NCI-H1048 (cell line): Measurements from ENCODE around the gene GFRA1.

Source experiments
- DNase-seq: peaks from one replicate; lab custom pipeline; 2025; lab: John Stamatoyannopoulos, UW

Gene GFRA1, protein sequence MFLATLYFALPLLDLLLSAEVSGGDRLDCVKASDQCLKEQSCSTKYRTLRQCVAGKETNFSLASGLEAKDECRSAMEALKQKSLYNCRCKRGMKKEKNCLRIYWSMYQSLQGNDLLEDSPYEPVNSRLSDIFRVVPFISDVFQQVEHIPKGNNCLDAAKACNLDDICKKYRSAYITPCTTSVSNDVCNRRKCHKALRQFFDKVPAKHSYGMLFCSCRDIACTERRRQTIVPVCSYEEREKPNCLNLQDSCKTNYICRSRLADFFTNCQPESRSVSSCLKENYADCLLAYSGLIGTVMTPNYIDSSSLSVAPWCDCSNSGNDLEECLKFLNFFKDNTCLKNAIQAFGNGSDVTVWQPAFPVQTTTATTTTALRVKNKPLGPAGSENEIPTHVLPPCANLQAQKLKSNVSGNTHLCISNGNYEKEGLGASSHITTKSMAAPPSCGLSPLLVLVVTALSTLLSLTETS

DNA sequence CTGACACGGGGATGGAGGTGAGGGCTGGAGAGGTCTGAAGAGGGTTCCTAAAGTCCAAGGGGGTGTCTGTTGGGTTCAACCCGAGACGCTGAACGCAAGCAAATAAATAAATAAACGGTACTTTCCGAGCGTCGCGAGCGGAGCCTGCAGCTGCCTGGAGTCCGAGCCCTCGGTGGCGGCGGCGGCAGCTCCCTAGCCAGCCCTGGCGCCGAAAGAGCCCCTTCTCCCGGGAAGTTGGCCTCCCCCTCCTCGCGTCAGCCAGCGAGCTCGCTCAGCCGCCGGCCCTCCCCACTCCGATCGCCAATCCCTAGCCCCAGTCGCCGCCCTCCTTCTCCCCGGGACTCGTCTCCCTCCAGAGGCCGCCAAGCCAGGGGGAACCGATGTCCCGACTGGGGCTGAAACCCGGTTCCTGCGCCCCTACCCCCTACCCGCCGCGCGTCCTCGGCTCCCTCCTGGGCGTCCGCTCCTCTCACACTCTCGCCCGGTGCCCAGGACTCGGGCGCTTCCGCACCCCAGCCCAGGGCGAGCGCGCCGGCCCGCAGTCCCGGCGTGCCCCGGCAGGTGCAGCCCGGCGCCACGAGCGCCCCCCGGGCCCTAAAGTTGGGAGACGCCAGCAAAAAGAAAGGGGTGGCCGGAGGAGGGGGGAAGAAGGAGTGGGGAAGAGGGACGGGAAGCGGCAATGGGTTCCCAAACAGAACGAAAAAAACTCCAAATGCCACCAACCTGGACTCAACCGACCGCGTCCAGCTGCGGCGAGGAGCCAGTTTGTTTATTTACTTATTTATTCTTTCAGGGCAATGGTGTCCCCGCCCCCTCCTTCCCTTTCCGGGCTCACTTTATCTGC is at the start of gene GFRA1:
Gene GFRA1 (minus strand): TSS at position 767 of the 844 bp plus-strand sequence. CDS start 1,177 bp downstream, outside the sequence.
- DNase-seq = no peak

DNA sequence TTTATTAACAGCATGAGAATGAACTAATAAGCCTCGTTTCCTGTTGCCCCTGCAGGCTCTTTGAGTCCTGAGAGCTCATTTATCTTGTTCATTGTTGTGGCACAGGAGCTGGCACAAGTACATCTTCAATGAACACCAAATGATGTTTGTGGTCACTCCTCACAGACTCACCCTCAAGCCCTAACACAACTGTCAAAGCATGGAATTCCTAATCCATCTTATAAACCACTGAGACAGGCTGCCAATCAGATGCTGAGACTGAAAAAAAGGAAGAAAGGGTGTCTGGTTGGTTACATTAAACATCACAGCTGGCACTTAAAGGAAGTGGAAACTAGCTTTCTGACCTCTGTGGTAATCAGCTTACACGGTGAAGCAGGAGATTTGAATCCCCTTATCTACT is 43.5 kb upstream of the GFRA1 start:
- no peak for DNase-seq

DNA sequence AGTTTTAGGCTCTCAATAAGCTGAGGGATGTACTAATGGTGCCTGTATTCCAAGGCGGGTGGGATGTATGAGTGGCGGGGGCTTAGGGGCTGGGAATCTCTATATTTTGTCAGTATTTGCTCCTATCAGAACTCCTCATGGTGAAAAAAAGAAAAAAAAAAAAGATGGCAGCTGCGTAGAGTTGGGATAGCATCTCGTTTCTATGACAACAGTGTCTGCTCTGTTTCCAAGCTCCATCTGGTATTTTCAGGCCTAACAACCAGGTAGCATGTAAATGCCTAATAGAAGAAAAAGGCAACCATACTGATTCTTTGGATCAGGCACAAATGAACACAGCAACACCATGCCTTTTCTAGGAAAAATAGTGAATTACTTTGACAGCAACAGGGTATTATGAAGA is 39.5 kb upstream of the GFRA1 start:
- DNase-seq = no peak

DNA sequence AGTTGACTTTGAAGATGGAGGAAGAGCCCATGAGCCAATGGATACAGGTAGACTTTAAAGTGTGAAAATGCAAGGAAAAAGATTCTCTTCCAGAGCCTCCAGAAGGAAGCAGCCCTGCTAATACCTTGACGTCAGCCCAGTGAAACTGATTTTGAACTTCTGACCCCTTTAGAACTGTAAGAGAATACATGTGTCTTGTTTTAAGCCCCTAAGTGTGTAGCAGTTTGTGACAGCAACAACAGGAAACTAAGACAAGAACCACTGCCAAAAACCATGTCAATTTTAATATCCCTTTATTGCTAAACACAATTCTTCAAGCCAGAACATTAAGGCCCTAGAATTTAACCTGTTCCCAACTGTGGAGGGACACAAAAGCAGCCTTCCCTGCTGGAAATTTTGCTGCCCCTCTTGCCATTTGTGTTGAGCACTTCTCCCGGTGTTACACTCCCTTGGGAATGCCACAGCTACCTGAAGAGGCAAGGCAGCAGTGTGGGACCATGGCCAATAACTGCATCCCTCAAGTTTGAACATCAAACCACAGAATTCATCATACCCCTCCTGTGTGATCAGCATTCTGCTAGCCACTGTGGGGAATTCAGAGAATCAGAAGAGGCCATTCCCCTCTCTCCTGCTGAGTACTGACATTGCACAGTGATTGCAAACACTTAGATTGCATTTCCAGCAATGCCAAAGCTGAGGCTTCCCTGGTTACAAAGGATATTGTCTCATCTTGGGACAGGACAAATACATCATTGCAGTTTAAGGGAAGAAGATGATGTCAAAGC is 38.9 kb upstream of the GFRA1 start:
- no peak for DNase-seq

DNA sequence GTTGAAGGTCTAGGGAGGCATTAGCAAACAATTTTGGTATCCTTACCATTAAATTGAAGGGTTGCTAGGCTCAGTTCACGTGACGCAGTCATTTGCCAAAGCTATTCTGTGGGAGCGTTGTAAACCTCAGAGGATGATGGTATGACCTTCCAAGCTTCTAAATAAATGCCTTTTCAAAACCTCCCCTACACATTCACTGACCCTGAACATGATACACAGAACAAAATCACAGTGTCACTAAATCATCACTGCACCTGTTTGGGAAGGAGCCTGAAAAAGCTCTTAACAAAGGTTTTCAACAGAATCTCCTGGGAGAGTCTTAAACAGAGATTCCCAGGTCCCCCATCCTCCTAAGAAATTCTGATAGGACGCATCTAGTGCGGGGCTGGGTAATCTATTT is 38.0 kb upstream of the GFRA1 start:
- no peak for DNase-seq

DNA sequence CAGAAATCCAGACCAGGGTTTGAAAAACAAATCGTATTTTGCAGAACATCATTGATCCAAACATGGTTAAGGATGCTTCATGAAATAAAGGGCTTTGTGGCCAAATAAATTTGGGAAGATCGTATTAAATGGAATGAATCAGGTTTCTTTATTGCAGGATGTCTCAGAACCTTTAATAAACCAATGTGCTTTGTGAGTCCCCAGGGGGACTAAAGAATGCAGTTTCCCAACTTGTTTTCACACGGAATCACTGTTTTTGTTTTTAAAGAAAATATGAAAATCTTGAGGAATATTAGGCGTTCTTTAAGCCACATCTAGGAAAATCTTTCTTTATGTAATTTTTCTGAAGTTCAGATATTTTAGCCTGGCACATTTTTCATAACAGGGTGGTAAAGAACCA is 34.4 kb upstream of the GFRA1 start:
- no peak for DNase-seq

DNA sequence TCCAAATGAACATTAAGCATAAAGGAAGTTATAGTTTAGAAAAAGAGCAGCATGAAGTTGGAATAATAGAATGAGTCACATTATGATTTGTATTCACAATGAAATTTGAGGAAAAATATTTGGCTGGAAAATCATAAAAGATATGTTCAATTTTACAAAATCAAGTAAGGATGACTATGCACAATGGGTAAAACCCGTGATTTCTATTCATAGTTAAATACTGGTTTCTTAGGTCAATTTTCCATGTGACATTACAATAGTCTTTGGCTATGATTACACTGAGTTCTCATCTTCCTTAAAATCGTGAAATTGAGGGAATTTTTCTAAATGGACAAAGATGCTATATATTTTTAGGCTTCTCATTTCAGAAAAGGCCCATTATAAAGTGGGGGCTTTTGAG is 33.8 kb upstream of the GFRA1 start:
- DNase-seq = no peak

DNA sequence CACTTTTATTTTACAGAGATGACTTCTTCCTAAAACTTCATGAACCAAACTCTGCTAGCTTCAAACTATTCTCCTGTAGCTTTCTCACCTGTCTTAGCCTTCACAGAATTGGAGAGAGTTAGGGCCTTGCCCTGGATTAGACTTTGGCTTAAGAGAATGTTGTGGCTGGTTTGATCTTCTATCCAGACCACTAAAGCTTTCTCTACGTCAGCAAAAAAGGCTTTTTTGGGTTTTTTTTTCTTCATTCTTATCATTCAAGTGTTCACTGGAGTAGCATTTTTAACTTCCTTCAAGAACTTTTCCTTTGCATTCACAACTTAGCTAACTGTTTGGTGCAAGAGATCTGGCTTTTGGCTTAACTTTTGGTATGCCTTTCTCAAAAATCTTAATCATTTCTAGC is 31.9 kb upstream of the GFRA1 start:
- no peak for DNase-seq

DNA sequence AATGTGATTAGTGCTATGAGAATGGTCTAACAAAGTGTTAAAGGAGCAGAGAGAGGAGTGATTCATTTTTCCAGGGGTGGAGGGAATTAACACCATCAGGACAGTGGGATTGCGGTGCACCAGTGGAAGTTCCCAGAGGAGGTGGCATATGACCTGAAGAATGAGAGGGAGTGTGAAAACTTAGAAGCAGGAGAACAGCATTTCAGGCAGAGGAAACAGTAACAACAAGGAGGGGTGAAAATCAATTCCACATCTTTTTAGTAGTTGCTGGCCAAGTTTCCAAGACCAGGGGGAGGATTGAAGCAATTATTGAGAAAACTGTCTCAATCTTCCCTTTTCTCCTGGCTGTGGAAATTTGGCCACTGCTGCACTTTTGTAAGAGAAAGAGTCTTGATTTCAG is 27.5 kb upstream of the GFRA1 start:
- DNase-seq = no peak

DNA sequence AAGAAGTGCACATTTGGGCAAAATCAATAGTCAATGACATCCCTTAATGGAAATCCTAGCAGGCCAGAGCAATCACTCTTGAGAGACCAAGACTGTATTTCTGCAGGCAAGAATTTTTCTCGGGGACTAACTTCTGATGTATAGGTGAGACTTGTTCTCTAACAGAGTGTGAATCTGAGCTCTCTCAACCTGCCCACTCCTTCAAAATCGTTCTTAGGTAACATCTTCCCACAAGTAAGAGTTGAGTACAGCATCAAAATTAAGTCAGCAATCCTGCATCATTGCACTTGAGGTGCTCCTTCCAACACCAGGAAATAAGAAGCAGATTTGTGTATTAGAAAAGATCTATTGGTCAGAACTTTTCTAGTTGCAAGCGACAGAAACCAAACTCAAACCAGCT is 25.6 kb upstream of the GFRA1 start:
- DNase-seq = no peak

DNA sequence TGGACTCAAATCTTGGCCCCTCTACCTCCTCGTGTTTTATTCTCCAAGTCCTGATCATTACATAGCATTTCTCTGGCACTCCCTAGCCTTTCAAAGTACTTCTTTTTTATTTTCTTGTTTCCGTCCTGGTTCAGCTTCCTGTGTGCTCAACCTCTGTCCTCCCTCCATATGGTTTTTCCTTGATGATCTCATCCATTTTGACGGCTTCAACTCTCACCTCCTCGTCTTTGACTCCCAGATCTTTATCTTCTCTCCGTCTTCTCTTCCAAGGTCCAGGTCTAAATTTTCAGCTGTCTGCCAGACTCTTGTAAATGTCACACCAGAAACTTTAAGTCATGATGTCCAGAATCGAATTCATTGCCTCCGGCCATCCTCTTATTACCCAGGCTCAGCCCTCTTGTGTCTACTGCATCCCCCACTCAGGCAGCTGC is 23.3 kb upstream of the GFRA1 start:
- no peak for DNase-seq

DNA sequence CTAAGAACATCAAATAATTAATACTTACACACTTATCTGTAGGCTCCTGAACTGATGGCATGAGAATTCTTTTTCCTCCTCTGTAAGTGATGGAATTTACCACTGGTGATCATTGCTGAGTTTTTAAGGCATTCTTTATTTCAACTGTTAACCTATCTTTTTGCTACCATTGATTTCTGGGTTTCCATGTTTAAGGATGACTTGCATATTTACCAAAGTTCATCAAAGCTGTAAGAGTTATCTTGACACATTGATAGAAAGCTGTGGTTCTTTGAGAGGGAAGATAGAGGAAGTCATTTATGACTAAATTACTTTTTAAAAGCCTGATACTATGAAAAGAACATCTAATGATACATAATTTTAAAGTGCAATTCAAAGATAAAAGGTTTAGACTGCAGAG is 19.5 kb upstream of the GFRA1 start:
- DNase-seq = no peak

DNA sequence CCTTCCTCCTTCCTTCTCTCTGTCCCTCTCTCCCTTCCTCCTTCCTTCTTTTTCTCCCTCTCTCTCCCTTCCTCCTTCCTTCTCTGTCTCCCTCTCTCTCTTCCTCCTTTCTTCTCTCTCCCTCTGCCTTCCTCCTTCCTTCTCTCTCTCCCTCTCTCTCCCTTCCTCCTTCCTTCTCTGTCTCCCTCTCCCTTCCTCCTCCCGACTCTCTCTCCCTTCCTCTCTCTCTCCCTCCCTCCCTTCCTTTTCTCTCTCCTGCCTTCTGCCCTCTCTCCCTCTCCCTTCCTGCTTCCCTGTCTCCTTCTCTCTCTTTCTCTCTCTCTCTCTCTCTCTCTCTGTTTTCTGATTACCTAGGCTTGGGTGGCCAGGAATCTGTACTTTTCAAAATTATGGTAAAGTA is 16.6 kb upstream of the GFRA1 start:
- no peak for DNase-seq

DNA sequence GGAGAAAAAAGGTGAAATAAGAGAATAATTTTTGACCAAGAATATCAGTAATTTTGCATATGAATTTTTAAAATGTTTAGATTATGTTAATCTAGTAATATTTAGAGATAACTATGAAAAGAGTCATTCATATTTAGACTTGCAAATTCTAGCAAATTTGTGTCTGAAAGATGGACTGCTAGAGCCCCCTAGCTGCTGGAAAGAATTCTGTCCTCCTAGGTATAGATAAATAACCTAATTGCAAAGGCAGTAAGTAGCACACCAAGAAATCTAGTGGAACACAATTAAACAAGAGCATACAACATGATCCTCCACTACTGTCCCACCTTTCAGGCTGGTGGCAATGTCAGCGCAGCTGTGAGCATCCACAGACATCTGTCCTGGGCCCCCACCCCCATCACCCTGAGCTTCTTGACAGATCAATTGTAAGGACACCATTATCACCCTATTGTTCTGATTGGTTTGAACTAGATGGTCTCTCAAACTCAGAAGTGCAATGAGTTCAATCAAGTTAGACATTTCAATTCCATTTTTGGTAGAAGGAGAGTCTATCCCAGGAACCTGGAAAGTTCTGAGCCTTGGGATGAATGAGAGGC is 15.0 kb upstream of the GFRA1 start:
- peak; percentile 47 for DNase-seq

DNA sequence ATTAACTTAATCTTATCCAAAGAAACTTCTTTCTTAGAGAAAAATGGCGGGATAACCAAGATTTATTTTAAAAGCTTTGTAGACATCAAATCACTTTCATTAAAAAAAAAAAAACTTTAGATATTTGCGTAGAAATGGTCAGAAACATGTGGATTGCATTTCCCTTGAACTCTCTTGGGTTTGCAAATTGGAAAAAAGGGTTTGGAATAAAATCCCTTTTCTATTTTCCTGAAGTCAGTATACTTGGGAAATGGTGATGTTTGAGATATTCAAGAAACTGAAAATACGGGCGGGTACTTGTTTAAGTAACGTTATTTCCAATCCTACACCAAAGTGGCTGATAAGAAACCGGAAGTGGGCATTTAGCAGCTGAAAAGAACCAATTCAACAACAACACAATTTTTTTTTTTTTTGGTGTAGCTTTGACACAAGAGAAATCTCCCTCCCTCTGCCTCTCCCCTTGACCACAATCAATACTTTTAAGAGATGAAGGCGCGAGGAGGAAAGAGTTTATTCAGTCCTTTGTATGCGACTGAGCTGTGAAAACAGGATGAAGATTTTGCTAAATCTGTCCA is 13.7 kb upstream of the GFRA1 start:
- no peak for DNase-seq

DNA sequence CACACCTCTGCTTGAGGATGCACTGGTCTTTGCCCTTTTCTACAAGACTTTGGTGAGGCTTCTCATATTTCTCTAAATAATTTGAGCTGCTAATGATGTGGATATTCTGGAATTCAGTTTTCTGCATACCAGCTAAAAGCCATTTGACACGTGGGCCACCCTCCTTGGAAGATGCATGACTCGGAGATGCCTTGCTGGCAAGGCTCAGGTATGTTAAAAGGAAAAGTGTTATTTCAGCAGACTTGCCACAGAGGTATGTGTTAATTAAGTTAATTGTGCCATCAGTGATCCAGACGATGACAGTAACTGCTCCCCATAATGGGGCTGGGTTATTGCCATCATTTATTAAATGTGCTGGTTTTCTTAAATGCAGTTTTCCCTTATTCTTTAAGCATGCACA is 8.8 kb upstream of the GFRA1 start:
- no peak for DNase-seq

DNA sequence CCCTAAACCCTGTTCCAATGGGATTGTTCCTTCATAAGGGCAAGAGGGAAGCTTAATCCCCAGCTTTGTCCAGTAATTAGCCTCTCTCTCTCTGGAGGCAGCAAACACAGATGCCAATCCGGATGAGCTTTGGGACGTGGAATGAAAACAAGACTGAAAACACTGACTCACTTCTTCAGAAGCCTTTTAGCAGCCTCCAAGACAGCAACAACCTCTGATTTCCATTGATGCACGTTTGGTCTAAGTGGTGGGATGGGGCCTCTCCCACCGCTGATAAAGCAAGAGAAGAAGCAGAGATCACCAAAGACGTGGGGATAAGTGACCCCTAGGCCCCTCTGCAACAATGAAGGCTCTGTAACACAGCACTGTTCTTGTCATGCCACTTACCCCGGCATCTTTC is 5.8 kb upstream of the GFRA1 start:
- DNase-seq = no peak

DNA sequence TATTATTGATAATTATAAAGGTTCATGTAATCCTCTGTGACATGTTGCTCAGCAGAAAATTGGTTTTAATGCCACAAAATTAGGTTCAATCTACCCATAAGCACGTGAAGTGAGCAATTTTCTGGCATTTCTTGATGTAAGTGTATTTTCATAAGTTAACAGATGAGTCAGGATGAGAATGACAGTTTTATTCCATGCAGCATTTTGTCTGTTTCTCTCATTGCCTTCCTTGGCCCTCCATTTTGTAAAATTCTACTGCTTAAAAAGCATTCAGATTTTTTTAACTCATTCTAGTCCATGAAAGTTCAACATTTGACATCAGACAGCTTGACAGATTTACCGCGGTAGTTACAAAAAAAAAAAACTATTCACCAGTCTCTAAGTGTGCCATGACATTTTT is 4.0 kb upstream of the GFRA1 start:
- no peak for DNase-seq

DNA sequence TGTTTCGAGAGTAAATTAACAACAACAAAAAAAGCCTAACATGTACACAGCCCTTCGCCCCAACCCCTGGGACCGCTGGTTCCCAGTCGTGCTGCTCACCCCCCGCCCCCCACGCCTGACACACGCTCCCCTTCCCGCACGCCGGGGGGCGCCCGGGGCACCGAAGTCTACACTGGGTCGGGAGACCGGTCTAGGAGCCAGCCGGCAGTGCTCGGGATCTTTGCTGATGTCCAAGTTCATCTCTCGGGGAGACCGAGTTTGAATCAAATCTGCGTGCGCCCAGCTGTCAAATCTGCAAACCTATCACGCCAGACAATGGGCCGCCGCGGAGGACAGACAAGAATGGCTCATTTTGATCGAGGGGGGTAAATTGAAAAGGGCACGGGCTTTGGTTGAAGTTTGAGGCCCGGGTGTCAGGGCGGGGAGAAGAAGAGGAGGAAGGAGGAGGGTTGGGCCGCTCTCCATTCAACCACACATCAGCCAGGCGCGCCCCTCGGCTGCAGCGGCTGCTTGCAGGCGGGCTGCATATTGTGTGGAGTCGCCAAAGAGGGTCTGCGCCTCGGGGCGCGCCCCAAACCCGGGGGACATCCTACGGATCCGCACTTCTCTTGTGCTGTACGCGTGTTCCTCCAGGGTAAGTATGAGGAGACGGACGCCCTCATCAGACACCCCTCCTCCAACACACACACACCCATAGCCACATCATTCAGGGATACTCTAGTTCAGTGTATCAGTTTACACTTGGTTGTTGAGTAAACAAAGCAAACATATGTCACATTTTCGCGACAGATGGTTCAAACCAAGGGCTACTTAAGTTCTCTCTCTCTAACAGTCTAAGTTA is 1.3 kb upstream of the GFRA1 start:
- no peak for DNase-seq

DNA sequence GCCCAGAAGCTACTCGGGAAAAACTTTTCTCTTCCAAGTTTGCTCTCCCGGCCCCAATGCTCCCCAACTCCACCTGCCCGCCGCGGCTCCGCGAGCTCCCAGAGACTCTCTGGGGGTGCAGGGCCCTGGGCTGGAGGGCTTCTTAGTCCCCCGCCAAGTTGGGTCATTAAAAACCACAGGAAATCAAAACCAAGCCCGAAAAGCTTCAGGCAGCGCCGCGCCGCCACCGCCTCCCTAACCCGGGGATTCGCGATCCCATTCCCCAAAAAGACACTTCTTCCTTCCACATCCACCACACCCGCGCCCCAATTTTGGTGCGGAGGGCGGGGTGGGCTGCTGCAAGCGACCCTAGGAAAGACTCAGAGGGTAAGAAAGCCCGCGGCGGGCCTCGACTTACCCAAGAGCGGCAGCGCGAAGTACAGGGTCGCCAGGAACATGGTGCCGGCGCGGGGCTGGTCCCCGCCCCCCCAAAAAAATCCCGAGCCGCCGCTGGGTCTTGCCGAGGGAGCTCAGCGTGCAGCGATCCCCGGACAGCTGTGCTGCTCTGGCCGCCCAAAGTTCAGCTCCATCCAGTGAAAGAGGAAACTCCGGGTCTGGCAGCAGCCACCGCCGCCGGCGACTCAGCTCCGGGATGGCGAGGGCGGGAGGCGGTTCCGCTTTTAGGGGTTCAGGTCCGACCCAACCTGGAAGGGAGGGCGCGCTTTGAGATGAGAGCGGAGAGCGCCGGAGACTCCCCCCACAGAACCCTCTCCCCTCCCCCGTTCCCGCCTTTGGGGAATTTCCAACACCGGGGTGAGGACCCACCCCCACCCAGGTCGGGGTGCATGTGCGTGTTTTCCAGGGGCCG is 1.2 kb downstream of the GFRA1 start:
- DNase-seq = no peak
